NCI-H1417 treated with DMSO at 0.1 percent for 48 hours (cell line): ENCODE data around the gene RAB5B.
"Not testable (repeated sequence)": the region's sequence is repeated elsewhere in the genome, so short reads cannot be mapped to it uniquely, and the experiment has no call there.

ENCODE experiments used
- DNase-seq: peaks from one replicate; lab custom pipeline; 2025; lab: John Stamatoyannopoulos, UW

The RAB5B gene

GRCh38 chr12:56017181-56017580 lies 43.3 kb downstream of the RAB5B start:
- DNase-seq: no peak

DNA sequence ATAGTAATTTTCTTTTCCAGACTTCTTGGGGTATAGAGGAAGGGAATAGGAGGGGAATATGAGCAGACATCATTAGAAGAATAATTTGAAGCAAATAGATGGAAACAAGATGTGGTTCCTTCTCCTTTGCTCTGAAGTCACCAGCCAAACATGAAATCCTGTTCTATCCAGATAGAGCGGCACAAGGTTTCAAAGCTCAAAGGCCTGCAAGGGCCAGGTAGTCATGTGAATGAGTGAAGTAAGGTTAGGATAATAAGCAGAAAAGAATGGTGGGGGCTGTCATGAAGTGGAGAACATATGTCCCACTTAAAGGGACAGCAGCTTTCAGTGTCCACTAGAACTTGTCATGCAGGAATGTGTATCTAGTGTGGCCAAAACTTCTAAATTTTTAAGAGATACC lies 44.5 kb downstream of the RAB5B start:
- no peak for DNase-seq

- DNase-seq: no peak
Observed at GRCh38 chr12:56020423-56021184, 46.7 kb downstream of the RAB5B start, which contains the start of gene IKZF4. Gene IKZF4 (plus strand): TSS chr12:56021043. CDS start chr12:56021494, 451 bp downstream.

DNA sequence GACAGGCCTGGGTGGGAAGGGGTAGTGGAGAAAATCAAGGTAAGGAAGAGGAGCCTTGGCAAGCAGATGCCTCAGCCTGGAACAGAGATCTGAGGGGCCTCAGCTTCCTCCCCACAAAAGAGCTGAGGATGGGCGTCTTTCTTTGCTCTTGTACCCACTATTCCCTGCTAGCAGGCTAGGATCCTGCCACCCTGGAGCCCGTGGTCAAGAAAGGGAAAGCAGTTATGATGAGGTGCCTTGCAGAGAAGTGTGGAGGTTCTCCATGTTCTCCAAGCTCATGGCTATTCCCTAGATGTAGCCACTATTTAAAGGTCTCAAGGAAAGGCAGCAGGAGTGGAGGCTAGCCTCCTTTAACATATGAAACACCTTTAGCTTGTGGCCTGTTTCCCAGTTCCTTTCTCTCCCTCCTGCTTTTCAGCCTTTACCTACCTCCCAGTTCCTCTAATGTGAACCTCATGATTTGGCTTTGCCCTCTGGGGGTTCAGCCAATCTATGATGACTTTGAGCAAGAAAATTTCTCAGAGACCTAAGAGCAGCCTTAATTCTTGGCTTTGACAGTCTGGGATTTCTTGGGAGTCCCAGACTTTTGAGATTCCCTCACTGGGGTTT lies 48.1 kb downstream of the RAB5B start:
- DNase-seq: no peak

DNA sequence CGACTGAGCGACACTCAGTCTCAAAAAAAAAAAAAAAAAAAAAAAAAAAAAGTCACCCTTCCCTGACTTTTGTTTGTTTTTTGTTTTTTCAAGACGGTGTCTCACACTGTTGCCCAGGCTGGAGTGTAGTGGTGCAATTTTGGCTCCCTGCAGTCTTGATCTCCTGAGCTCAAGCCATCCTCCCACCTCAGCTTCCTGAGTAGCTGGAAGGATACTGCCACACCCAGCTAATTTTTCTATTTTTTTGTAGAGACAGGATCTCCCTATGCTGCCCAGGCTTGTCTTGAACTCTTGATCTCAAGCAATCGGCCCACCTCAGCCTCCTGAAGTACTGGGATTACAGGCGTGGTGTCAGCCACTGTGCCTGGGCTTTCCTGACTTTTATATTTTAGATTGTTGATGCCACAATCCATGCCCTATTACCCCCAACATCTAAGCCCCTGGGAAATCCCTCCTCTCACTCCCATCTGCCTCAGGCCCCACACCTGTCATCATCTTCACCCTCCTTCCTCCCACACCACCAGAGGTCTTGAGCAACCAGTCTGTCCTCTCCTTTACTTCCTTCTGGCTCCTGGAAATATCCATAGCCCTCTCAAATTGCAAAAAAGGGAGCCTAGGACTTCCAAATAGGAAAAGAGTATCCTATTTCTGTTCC lies 54.8 kb downstream of the RAB5B start:
- DNase-seq: no peak

DNA sequence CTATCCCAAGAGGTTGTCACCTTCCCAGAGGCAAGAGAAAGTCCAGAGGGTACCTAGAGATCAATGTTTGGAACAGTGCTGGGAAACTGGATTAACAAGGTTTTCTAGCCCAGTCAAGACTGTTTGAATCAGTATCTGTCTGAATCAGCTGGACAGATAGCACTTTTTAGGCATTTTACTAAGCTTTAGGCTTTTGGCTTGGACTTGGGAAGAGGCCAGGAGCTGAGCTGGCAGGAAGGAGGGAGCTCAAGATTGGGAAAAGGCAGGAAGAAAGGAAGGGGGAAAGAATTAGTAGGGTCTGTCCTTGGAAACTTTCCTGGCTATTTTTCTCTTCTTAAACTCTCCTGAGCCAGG lies 55.3 kb downstream of the RAB5B start:
- no peak for DNase-seq

DNA sequence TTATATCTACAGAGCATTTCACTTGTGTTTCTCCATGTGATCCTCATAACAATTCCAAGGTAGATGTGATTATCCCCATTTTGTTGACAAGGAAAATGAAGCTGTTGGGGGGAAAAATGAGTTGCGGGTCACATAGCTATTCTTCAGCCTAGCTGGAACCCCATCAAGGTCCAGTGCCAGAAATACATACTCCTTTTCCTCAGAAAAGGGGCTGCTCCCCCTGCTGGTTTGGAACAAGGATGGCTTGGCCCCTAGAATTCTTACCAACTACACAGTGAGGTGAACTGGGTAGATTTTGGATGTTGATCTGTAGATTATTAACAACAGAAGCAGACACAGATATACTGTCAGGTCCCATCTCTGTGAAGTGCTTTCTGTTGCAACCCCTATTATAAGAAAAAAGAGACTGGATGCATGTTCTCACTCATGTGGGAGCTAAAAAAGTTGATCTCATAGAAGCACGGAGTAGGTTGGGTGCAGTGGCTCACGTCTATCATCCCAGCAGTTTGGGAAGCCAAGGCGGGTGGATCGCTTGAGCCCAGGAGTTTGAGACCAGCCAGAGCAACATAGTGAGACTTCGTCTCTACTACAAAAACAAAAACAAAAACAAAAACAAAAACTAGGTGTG lies 55.9 kb downstream of the RAB5B start:
- DNase-seq: no peak

- DNase-seq: no peak
Observed at GRCh38 chr12:56031987-56032386, 58.1 kb downstream of the RAB5B start.

DNA sequence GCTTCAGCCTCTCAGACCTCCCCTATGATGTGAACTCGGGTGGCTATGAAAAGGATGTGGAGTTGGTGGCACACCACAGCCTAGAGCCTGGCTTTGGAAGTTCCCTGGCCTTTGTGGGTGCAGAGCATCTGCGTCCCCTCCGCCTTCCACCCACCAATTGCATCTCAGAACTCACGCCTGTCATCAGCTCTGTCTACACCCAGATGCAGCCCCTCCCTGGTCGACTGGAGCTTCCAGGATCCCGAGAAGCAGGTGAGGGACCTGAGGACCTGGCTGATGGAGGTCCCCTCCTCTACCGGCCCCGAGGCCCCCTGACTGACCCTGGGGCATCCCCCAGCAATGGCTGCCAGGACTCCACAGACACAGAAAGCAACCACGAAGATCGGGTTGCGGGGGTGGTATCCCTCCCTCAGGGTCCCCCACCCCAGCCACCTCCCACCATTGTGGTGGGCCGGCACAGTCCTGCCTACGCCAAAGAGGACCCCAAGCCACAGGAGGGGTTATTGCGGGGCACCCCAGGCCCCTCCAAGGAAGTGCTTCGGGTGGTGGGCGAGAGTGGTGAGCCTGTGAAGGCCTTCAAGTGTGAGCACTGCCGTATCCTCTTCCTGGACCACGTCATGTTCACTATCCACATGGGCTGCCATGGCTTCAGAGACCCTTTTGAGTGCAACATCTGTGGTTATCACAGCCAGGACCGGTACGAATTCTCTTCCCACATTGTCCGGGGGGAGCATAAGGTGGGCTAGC lies 60.9 kb downstream of the RAB5B start:
- DNase-seq: no peak

- no peak for DNase-seq
Observed at GRCh38 chr12:56037161-56037560, 63.3 kb downstream of the RAB5B start.

GRCh38 chr12:56038022-56038655 lies 64.3 kb downstream of the RAB5B start:
- no peak for DNase-seq

GRCh38 chr12:56040151-56040550 lies 66.3 kb downstream of the RAB5B start:
- no peak for DNase-seq

- no peak for DNase-seq
Observed at GRCh38 chr12:56040963-56041551, 67.2 kb downstream of the RAB5B start.

GRCh38 chr12:56041552-56042429 lies 67.9 kb downstream of the RAB5B start, which contains the start of gene RPS26:
Gene RPS26 (plus strand): TSS chr12:56041918. CDS start chr12:56042167, 249 bp downstream.
- DNase-seq: peak; percentile 98

- DNase-seq: not testable (repeated sequence)
Observed at GRCh38 chr12:56042430-56042813, 68.5 kb downstream of the RAB5B start.

DNA sequence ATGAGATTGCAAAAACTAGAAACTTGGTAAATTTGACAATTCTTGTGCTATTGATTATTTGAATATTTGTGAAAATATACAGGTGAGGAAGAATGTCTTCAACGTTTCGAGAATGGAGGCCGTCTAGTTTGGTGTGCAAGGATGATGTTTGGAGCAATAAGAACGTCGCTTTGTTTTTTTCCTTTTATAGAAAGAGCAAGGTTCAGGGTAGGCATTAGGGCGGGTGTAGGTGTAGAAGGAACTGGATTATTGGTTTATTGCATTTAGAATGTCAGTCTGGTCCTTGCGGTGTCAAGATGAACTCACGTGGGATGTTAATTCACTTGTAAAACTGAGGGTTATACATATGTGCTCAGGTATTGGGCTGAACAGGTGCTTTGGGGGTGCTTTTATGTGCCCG lies 69.0 kb downstream of the RAB5B start:
- no peak for DNase-seq
